HG02970 (cell line): Measurements from ENCODE around the gene ALG1.

ENCODE experiments used
- ATAC-seq: cut with Tn5 transposase; IDR thresholded peaks from one replicate; pipeline ENCODE4 v1.9.1; 2021; ENCODE audit warnings: mild to moderate bottlenecking, moderate library complexity, moderate number of reproducible peaks; ENCODE audit not compliant: unreplicated experiment, low FRiP score

ALG1 gene

GRCh38 chr16:5071681-5072333, at the start of gene ALG1:
TSS of gene ALG1 (plus strand) at chr16:5071843. CDS start at chr16:5071850, 7 bp downstream.
- ATAC-seq, result peak; percentile 86

GRCh38 chr16:5022521-5022920, 49.1 kb upstream of the ALG1 start:
- no peak for ATAC-seq

- no peak for ATAC-seq
Measured at GRCh38 chr16:5024632-5025031, 47.0 kb upstream of the ALG1 start.

GRCh38 chr16:5025171-5025632, 46.4 kb upstream of the ALG1 start:
- ATAC-seq, result no peak

- no peak for ATAC-seq
Measured at GRCh38 chr16:5026664-5027063, 45.0 kb upstream of the ALG1 start.

GRCh38 chr16:5027086-5027485, 44.6 kb upstream of the ALG1 start:
- ATAC-seq, result no peak

- ATAC-seq, result no peak
Measured at GRCh38 chr16:5027575-5028235, 43.9 kb upstream of the ALG1 start.

- ATAC-seq, result no peak
Measured at GRCh38 chr16:5028950-5029475, 42.6 kb upstream of the ALG1 start.

GRCh38 chr16:5030251-5030870, 41.3 kb upstream of the ALG1 start:
- no peak for ATAC-seq

- no peak for ATAC-seq
Measured at GRCh38 chr16:5031601-5032000, 40.0 kb upstream of the ALG1 start.

GRCh38 chr16:5032748-5033167, 38.9 kb upstream of the ALG1 start:
- no peak for ATAC-seq

- ATAC-seq, result peak; percentile 90
Measured at GRCh38 chr16:5033256-5034166, 38.1 kb upstream of the ALG1 start, which contains the start of gene NAGPA. TSS of gene NAGPA (minus strand) at chr16:5033935. CDS start at chr16:5033914, 21 bp downstream.

- ATAC-seq, result no peak
Measured at GRCh38 chr16:5034167-5034523, 37.5 kb upstream of the ALG1 start.

- no peak for ATAC-seq
Measured at GRCh38 chr16:5035909-5036227, 35.8 kb upstream of the ALG1 start.

GRCh38 chr16:5036228-5037156, 35.2 kb upstream of the ALG1 start:
- ATAC-seq, result no peak

GRCh38 chr16:5040451-5040850, 31.2 kb upstream of the ALG1 start:
- ATAC-seq, result no peak

- no peak for ATAC-seq
Measured at GRCh38 chr16:5041600-5042133, 30.0 kb upstream of the ALG1 start.

GRCh38 chr16:5042574-5043171, 29.0 kb upstream of the ALG1 start:
- no peak for ATAC-seq

GRCh38 chr16:5044011-5044540, 27.6 kb upstream of the ALG1 start:
- ATAC-seq, result no peak
